HEK293 (cell line): ENCODE data around the gene CHRM4.

Experiments
- CTCF ChIA-PET: fragments of 350-600 bp; formaldehyde crosslinking; extraction: SDS; loops from one replicate; lab custom pipeline; 2021; ENCODE audit warnings: antibody characterized with exemption; lab: Yijun Ruan, JAX
- POLR2A ChIA-PET: fragments of 300-600 bp; formaldehyde crosslinking; extraction: SDS; loops from one replicate; lab custom pipeline; 2020; ENCODE audit warnings: antibody characterized with exemption, inconsistent platforms; lab: Yijun Ruan, JAX
- H3K27ac ChIP-seq: fragments of 200-500 bp; sonication (Bioruptor generic); 2 replicates; pipeline ENCODE4 v1.5.1; 2014; ENCODE audit warnings: low read depth, low read length, control low read depth, inconsistent platforms; ENCODE audit errors: extremely low read depth
- H3K36me3 ChIP-seq, 2 experiments: fragments of 200-500 bp in 1 of 2; sonication (Bioruptor generic) in 1 of 2; 1 replicate in 1 of 2; 2 replicates in 1 of 2; pipeline ENCODE4 v1.5.1; 2014 to 2017; ENCODE audit warnings: inconsistent platforms in 2 of 2, low read length in 2 of 2; ENCODE audit not compliant: control insufficient read depth in 2 of 2, insufficient read depth in 1 of 2
- H3K4me1 ChIP-seq: fragments of 200-500 bp; sonication (Bioruptor generic); 2 replicates; pipeline ENCODE4 v1.5.1; 2014; ENCODE audit warnings: mild to moderate bottlenecking, low read length, inconsistent platforms; ENCODE audit not compliant: control insufficient read depth, insufficient read depth
- H3K4me3 ChIP-seq: 2 replicates; pipeline ENCODE4 v1.5.1; 2011; ENCODE audit warnings: low read depth, mild to moderate bottlenecking, control low read depth, low read length, moderate library complexity
- H3K9me3 ChIP-seq: fragments of 200-500 bp; sonication (Bioruptor generic); 2 replicates; pipeline ENCODE4 v1.5.1; 2014; ENCODE audit warnings: low read depth, low read length, inconsistent platforms; ENCODE audit not compliant: control insufficient read depth, insufficient read depth
- BCL11A ChIP-seq: fragments of 450-650 bp; formaldehyde crosslinking; IDR thresholded peaks from 2 replicates; pipeline ENCODE4 v1.5.1; 2016; ENCODE audit warnings: low read depth, missing biosample characterization, missing genetic modification characterization
- GLIS1 ChIP-seq: fragments of 450-650 bp; formaldehyde crosslinking; IDR thresholded peaks from 2 replicates; pipeline ENCODE4 v1.5.1; 2016; ENCODE audit warnings: missing biosample characterization, missing genetic modification characterization
- HOXC10 ChIP-seq: sonication (generic); formaldehyde crosslinking; IDR thresholded peaks from 2 replicates; pipeline ENCODE4 v1.8.1; 2023; ENCODE audit warnings: mild to moderate bottlenecking, missing genetic modification reagents
- KLF10 ChIP-seq: fragments of 450-650 bp; IDR thresholded peaks from 2 replicates; pipeline ENCODE4 v1.5.1; 2018; ENCODE audit warnings: missing biosample characterization, mild to moderate bottlenecking, missing genetic modification characterization
- MEIS1 ChIP-seq: sonication (generic); formaldehyde crosslinking; IDR thresholded peaks from 2 replicates; pipeline ENCODE4 v1.8.1; 2022; ENCODE audit warnings: missing genetic modification reagents, mild to moderate bottlenecking, borderline replicate concordance
- SCRT2 ChIP-seq: fragments of 450-650 bp; formaldehyde crosslinking; IDR thresholded peaks from 2 replicates; pipeline ENCODE4 v1.5.1; 2016; ENCODE audit warnings: missing biosample characterization, missing genetic modification characterization
- WT1 ChIP-seq: fragments of 450-650 bp; formaldehyde crosslinking; IDR thresholded peaks from 2 replicates; pipeline ENCODE4 v1.5.1; 2016; ENCODE audit warnings: missing biosample characterization, missing genetic modification characterization
- ZBTB48 ChIP-seq: fragments of 450-650 bp; formaldehyde crosslinking; IDR thresholded peaks from 2 replicates; pipeline ENCODE4 v1.5.1; 2016; ENCODE audit warnings: missing biosample characterization, missing genetic modification characterization
- ZFHX2 ChIP-seq: fragments of 450-650 bp; formaldehyde crosslinking; conservative IDR thresholded peaks from 2 replicates; pipeline ENCODE4 v1.5.1; 2016; ENCODE audit warnings: missing biosample characterization, missing genetic modification characterization
- ZNF221 ChIP-seq: fragments of 450-650 bp; formaldehyde crosslinking; IDR thresholded peaks from 2 replicates; pipeline ENCODE4 v1.5.1; 2017; ENCODE audit warnings: missing biosample characterization, missing genetic modification characterization, borderline replicate concordance
- ZNF292 ChIP-seq: fragments of 450-650 bp; formaldehyde crosslinking; IDR thresholded peaks from 2 replicates; pipeline ENCODE4 v1.5.1; 2016; ENCODE audit warnings: low read depth, missing biosample characterization, missing genetic modification characterization, borderline replicate concordance
- ZNF37A ChIP-seq: fragments of 450-650 bp; IDR thresholded peaks from 2 replicates; pipeline ENCODE4 v1.5.1; 2018; ENCODE audit warnings: missing biosample characterization, missing genetic modification characterization
- ZNF596 ChIP-seq: fragments of 450-650 bp; IDR thresholded peaks from 2 replicates; pipeline ENCODE4 v1.5.0; 2018; ENCODE audit warnings: missing biosample characterization, mild to moderate bottlenecking, missing genetic modification characterization, moderate library complexity
- ZNF624 ChIP-seq: fragments of 450-650 bp; formaldehyde crosslinking; IDR thresholded peaks from 2 replicates; pipeline ENCODE4 v1.5.1; 2017; ENCODE audit warnings: missing biosample characterization, missing genetic modification characterization
- ZNF658 ChIP-seq: fragments of 450-650 bp; formaldehyde crosslinking; IDR thresholded peaks from 2 replicates; pipeline ENCODE4; 2016; ENCODE audit warnings: missing biosample characterization, missing genetic modification characterization
- ZNF664 ChIP-seq: fragments of 450-650 bp; formaldehyde crosslinking; IDR thresholded peaks from 2 replicates; pipeline ENCODE4 v1.5.1; 2016; ENCODE audit warnings: missing biosample characterization, missing genetic modification characterization
- ZNF670 ChIP-seq: fragments of 450-650 bp; formaldehyde crosslinking; IDR thresholded peaks from 2 replicates; pipeline ENCODE4 v1.5.1; 2016; ENCODE audit warnings: missing biosample characterization, missing genetic modification characterization, low read depth
- TF ChIP-seq, protein P1 (sequence below): fragments of 450-650 bp; formaldehyde crosslinking; IDR thresholded peaks from 2 replicates; pipeline ENCODE4 v1.5.1; 2016; ENCODE audit warnings: missing biosample characterization, missing genetic modification characterization
- TF ChIP-seq, protein P2 (sequence below): fragments of 450-650 bp; formaldehyde crosslinking; IDR thresholded peaks from 2 replicates; pipeline ENCODE4 v1.5.1; 2016; ENCODE audit warnings: missing biosample characterization, missing genetic modification characterization

CHRM4 gene

DNA sequence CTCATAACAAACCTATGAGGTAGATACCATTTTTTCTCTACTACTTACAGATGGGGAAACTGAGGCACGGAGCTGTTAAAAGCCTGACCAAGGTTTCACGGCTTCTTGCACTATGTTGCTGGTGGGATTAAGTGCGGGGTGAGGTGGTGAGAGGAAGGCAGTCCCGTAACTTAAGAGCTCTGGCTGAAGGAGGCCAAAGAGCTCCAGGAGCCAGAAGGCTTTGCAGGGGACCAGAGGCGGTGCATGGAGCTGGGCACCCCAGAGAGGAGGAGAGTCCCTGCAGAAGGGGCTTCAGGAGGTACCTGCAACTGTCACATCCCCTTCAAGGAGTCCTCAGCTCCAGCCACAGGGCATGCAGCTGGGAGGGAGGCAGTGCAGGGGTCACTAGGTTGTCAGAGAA, 4.1 kb downstream of the CHRM4 start:
- ChIA-PET CTCF (interaction anchor here (0.6 to 4.1 kb wide), 8 partner anchors 36 to 522 kb away, joined by 3 to 56 read pairs (median 4); no protein-coding TSS in a partner anchor), POLR2A (no interaction called here)
- H3K4me3 ChIP-seq = no peak overlapping the region
- peaks cover 0 to 14% of the 10 kb centered on the region in 2 experiments; a peak in 1 of 3 replicates for H3K36me3 ChIP-seq
- no peak overlapping the region for H3K27ac ChIP-seq
- no peaks in the 10 kb centered on the region for H3K4me1 ChIP-seq
- TF ChIP-seq MEIS1 (CRISPR knock-in tag) (no peak), ZFHX2 (tag by site-specific recombination) (no peak), WT1 (no peak), GLIS1 (peak; percentile 66; the same call in 1 of the 2 replicates), ZNF624 (no peak), ZNF292 (tag by site-specific recombination) (no peak)
- TF ChIP-seq, protein P1, sequence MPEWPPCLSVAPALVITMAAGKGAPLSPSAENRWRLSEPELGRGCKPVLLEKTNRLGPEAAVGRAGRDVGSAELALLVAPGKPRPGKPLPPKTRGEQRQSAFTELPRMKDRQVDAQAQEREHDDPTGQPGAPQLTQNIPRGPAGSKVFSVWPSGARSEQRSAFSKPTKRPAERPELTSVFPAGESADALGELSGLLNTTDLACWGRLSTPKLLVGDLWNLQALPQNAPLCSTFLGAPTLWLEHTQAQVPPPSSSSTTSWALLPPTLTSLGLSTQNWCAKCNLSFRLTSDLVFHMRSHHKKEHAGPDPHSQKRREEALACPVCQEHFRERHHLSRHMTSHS = no peak
- TF ChIP-seq, protein P2, sequence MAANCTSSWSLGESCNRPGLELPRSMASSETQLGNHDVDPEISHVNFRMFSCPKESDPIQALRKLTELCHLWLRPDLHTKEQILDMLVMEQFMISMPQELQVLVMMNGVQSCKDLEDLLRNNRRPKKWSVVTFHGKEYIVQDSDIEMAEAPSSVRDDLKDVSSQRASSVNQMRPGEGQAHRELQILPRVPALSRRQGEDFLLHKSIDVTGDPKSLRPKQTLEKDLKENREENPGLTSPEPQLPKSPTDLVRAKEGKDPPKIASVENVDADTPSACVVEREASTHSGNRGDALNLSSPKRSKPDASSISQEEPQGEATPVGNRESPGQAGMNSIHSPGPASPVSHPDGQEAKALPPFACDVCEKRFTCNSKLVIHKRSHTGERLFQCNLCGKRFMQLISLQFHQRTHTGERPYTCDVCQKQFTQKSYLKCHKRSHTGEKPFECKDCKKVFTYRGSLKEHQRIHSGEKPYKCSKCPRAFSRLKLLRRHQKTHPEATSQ = no peak
- TF ChIP-seq, all 188 proteins: peak for 1
- no peaks in the 10 kb centered on the region for H3K9me3 ChIP-seq

DNA sequence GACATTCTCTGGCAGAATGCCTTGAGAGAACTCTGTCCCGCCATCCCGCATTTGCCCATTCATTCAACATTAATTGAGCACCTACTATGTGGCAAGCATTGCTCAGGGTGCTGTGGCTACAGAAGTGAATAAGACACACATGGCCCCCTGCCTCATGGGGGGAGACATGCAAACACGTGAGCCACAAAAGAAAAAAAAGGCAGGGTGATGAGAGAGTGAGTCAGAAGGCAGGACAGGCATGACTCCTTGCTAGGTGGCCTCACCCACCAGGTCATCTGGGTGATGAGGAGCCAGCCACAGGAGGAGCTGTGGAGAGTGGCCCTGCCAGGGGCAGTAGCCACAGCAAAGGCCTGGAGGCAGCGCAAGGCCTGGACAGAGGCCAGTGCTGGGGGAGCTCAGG, 4.9 kb downstream of the CHRM4 start:
- POLR2A ChIA-PET = no interaction called here
- Histone ChIP-seq H3K4me1 (no peaks in the 10 kb centered on the region), H3K9me3 (no peaks in the 10 kb centered on the region), H3K36me3 (peaks cover 0 to 14% of the 10 kb centered on the region in 2 experiments; a peak in 1 of 3 replicates)
- TF ChIP-seq SCRT2 (tag by site-specific recombination) (no peak), ZNF664 (tag by site-specific recombination) (peak; percentile 68), KLF10 (tag by site-specific recombination) (no peak)
- TF ChIP-seq, all 188 proteins: peak for 1
- Histone ChIP-seq H3K27ac (no peak overlapping the region), H3K4me3 (no peak overlapping the region)
- CTCF ChIA-PET = interaction anchor here (0.6 to 4.1 kb wide), 5 partner anchors 9 to 151 kb away, joined by 3 to 56 read pairs (median 6); no protein-coding TSS in a partner anchor

DNA sequence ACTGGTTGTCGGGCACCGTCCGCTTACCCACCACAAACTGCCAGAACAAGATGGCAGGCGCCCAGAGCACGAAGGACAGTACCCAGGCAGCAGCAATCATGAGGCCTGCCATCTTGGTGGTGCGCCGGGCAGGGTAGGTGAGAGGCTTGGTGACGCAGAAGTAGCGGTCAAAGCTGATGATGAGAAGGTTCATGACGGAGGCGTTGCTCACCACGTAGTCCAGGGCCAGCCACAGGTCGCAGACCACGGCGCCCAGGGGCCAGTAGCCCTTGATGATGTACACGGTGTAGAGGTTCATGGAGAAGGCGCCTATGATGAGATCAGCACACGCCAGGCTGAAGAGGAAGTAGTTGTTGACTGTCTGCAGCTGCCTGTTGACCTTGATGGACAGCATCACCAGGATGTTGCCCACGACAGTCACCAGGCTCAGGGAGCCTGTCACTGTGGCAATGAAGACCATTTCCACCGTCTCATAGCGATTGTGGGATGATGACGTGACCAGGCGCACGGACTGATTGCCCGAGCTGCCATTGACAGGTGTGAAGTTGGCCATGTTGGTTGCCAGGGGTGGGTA, 5.5 kb downstream of the CHRM4 start:
- POLR2A ChIA-PET = no interaction called here
- Histone ChIP-seq H3K36me3 (peaks cover 0 to 14% of the 10 kb centered on the region in 2 experiments; a peak in 1 of 3 replicates), H3K27ac (no peak overlapping the region), H3K4me1 (no peaks in the 10 kb centered on the region), H3K9me3 (no peaks in the 10 kb centered on the region)
- TF ChIP-seq ZNF658 (tag by site-specific recombination) = no peak
- no peak for TF ChIP-seq HOXC10 (CRISPR knock-in tag)
- TF ChIP-seq ZNF37A (tag by site-specific recombination) = no peak
- no peak for TF ChIP-seq ZNF670
- no peak for TF ChIP-seq BCL11A (tag by site-specific recombination)
- TF ChIP-seq ZBTB48 = no peak
- no peak for TF ChIP-seq ZNF221 (tag by site-specific recombination)
- no peak for TF ChIP-seq ZNF596 (tag by site-specific recombination)
- TF ChIP-seq, all 188 proteins: peak for 0
- H3K4me3 ChIP-seq = no peak overlapping the region
- CTCF ChIA-PET = interaction anchor here (0.7 to 2.3 kb wide), 2 partner anchors 8 to 34 kb away, joined by 5 to 6 read pairs; no protein-coding TSS in a partner anchor
